Astrocyte of the spinal cord (primary cell): ENCODE measurements around the gene TTC4.
"Not testable (repeated sequence)": the region's sequence is repeated elsewhere in the genome, so short reads cannot be mapped to it uniquely, and the experiment has no call there.

Experiments used
- DNase-seq: peaks from one replicate; pipeline ENCODE4 v3.0.0; 2011; ENCODE audit warnings: low read depth, low spot score
- H3K4me3 ChIP-seq: 2 replicates; pipeline ENCODE4 v1.5.1; 2011; ENCODE audit warnings: low read depth, mild to moderate bottlenecking, low read length, moderate library complexity
- in situ Hi-C: cut with HindIII; loops from 2 replicates; pipeline ENCODE4 v1.10.0; 2017; ENCODE audit warnings: low sequenced_read_pairs
- TF ChIP-seq, protein P1 (sequence below): IDR thresholded peaks from 2 replicates; pipeline ENCODE4 v1.5.1; 2012; ENCODE audit warnings: low read depth, mild to moderate bottlenecking, low read length, inconsistent platforms

The TTC4 gene

DNA sequence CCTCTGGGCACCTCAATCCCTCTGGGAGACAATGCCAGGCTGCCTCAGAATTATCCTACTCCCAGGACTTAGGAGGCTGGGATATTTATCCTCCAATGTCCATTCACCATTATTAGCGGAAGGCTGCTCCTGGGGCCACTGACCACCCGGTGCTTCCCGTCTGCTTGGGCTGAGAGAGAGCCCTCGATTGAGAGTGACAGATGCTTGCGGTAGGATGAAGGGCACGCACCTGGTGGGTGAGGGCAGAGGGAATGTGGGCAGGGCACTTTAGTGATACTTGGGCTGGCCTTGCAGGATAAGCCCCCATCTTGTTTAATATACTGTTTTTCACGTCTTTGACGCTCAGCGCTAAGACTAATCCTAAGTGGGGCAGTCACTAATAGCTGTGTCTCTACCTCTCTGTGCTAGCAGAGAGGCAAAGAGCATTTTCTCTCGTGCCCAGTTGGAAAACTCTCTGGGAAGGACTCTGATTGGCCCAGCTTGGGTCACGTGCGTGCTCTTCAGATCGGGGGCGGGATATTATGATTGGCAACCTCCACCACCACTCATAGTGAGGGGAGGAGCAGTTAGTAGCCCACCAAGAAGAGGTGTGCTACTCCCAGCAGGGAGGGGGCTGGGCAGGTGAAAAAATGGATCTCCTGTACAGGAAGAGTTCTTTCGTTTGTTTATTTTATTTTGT, 59.3 kb downstream of the TTC4 start:
- TF ChIP-seq, protein P1, sequence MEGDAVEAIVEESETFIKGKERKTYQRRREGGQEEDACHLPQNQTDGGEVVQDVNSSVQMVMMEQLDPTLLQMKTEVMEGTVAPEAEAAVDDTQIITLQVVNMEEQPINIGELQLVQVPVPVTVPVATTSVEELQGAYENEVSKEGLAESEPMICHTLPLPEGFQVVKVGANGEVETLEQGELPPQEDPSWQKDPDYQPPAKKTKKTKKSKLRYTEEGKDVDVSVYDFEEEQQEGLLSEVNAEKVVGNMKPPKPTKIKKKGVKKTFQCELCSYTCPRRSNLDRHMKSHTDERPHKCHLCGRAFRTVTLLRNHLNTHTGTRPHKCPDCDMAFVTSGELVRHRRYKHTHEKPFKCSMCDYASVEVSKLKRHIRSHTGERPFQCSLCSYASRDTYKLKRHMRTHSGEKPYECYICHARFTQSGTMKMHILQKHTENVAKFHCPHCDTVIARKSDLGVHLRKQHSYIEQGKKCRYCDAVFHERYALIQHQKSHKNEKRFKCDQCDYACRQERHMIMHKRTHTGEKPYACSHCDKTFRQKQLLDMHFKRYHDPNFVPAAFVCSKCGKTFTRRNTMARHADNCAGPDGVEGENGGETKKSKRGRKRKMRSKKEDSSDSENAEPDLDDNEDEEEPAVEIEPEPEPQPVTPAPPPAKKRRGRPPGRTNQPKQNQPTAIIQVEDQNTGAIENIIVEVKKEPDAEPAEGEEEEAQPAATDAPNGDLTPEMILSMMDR: no peak
- in situ Hi-C loops: no loop called here
- no peak overlapping the region for H3K4me3 ChIP-seq
- peak; percentile 10 for DNase-seq

DNA sequence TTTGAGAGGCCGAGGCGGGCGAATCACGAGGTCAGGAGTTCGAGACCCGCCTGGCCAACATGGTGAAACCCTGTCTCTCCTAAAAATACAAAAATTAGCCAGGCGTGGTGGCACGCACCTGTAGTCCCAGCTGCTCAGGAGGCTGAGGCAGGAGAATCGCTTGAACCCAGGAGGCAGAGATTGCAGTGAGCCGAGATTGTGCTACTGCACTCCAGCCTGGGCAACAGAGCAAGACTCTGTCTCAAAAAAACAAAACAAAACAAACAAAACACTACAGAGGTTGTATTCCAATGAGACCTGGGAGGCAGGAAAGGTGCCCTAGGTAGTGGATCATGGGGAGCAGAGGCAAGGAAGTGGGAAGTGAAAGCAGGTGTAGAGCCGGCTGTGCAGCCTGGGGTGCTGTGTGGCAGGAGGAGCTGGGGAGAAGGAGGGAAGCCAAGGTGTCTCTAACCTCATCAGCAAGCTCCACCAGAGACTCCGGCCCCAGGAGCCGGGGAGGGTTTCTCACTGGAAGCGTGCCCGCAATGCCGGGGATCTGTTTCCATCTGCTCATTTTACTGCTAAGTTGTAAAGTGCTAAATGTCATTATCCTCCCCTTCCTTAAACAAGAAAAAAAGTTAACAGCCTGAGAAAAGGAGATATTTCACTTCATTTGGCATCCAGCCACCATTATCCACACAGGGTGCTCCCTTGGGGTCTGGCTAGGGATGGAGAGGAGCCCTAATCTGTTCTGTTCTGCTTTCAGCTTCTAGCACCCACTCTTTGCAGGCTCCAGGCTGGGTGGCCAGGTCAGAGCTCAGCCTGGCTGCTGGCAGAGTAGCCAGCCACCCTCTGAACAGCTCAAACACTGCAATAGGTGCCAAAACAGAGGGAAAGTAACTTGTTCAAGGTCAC, 60.4 kb downstream of the TTC4 start:
- DNase-seq, H3K4me3 ChIP-seq, in situ Hi-C loops: not testable (repeated sequence)

DNA sequence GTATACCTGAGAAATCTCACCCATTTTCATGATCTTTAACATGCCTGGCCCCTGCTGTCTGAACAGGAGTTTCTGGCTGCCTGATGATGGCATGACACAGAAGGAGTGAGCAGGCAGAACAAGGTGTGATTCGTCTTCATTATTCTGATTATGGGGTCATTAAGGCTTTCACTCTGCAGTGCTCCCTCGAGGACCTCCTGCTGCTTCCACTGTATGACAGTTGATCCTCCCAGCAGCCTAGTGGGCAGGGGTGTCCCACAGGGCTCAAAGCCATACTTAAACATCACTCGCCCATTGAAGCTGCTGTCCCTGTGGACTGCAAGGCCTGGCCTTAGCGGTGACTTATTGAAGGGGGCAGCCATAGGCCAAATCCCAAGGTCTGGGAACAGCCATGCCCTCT, 61.4 kb downstream of the TTC4 start:
- in situ Hi-C loops: no loop called here
- no peak for DNase-seq
- TF ChIP-seq, protein P1: no peak
- no peak overlapping the region for H3K4me3 ChIP-seq

DNA sequence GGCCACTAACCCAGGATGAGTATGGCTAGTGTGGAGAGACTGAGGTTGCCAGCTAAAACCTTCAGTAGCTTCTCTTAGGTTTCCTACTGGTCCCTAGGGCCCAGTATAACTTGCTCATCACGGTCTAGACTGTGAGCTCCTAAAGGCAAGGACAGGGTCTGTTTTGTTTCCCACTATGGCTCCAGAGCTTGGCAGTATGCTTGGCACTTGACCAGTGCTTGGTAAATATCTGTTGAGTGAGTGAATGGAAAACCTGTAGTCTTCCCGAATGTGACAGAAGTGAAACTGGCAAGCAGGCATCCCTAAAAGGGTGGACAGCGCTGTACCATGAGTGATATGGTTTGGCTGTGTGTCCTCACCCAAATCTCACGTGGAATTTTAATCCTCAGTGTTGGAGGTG, 61.8 kb downstream of the TTC4 start:
- no peak for DNase-seq
- TF ChIP-seq, protein P1: no peak
- in situ Hi-C loops: no loop called here
- no peak overlapping the region for H3K4me3 ChIP-seq

DNA sequence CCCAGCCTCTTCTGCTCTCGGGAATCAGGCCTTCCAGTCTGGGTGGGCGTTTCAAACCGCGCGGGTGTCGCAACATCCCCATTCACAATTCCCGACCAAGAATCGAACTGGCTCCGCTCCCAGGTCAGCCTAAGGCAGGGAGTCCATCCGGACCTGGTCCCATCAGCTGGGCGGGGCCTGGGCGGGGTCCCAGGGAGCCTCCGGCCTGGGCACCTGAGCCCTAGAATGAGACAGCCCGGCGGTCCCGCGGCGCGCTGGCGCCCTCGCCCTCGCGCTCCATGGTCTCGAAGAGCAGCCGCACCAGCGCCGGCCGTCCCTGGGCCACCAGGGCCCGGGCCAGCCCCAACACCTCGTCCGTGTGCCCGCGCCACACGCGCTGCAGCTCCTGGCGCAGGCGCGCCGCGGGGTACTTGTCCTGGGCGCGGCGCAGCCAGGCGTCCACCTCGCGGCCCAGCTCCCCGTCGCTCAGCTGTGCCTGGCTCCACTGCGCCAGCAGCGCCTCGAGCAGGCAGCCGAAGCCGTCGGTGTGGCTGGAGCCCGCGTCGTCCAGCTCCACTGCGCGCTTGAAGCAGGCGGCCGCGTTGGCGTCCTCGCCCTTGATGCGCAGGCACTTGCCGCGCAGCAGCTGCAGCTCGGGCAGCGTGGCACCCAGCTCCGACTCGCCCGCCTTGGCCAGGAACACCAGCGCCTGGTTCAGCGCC, 65.5 kb downstream of the TTC4 start:
- DNase-seq: no peak
- TF ChIP-seq, protein P1: no peak
- no peak overlapping the region for H3K4me3 ChIP-seq
- in situ Hi-C loops: no loop called here

DNA sequence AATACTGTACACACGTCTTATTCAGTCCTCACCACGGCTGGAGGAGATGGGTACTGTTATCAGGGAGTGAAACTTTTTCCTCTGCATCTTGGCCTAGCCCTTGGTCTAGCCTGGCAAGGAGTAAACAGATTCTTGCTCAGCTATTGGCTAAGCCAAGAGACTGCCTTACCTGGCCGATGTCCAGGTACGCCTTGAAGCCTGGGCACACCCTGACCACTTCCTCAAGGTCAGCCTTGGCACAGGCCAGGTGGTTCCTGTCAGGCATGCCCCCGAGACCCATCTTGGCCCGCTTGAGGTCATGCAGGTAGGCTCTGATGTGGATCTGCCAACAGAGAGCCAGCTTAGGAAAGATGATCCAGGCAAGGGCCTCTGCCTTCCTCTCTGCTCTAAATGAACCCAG, 66.5 kb downstream of the TTC4 start:
- H3K4me3 ChIP-seq: no peak overlapping the region
- in situ Hi-C loops: no loop called here
- no peak for DNase-seq
- TF ChIP-seq, protein P1: no peak

DNA sequence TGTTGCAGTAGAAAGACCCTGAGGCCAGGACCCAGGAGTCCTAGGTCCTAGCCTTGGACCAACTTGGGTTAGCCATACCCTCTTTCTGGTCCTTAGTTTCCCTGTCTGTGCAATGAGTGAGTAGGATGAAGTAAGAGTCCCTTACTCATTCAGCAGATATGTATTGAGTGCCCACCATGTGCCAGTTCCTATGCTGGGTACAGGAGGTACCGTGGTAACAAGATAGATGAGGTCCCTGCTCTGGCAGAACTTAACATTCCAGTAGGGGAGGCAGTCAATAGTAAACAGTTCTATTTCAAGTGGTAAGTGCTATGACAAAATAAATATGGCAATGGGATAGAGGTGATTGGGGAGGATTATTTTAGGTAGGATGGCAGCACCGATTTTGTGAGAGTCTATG, 66.9 kb downstream of the TTC4 start:
- in situ Hi-C loops: no loop called here
- DNase-seq: no peak
- TF ChIP-seq, protein P1: no peak
- H3K4me3 ChIP-seq: no peak overlapping the region
